ENCODE measurements around the gene PILRA. TPM values are rescaled to one million over a fixed set of nuclear protein-coding genes. Genes with fewer than 3 reads are reported as not detected.

Gene PILRA
- total and polyA plus RNA-seq, 10 of the 15 experiments (the other 5 are each of a cell fraction or from before 2014, with no cell fraction given) = 6.6 to 43.3 (median 11.5) TPM

- no peak; the same call in 2 of the 3 replicates for ATAC-seq
- Histone ChIP-seq H3K9ac (ENCODE audit: control insufficient read depth, insufficient read depth, low read length) (no peak overlapping the region), H3K79me2 (ENCODE audit: control insufficient read depth, insufficient read depth, low read length) (no peaks in the 10 kb centered on the region), H3K4me1 (ENCODE audit: control insufficient read depth, insufficient read depth, low read length) (peaks cover 19% of the 10 kb centered on the region), H2AFZ (ENCODE audit: control insufficient read depth, low read depth, low read length) (no peak overlapping the region), H3K27me3 (replicated peaks in 1 of 2; ENCODE audit: control insufficient read depth in 2 of 2, insufficient read depth in 2 of 2, low read length in 1 of 2) (no peaks in the 10 kb centered on the region), H3K4me3 (no peak overlapping the region), H3K4me2 (ENCODE audit: control insufficient read depth, insufficient read depth) (no peak overlapping the region), H3K27ac (ENCODE audit: control insufficient read depth, insufficient read depth) (peak overlapping the region; percentile 35; the same call in 1 of the 2 replicates), H3K9me3 (replicated peaks; ENCODE audit: control insufficient read depth, insufficient read depth, low read length) (no peaks in the 10 kb centered on the region), H4K20me1 (ENCODE audit: control insufficient read depth, insufficient read depth) (no peaks in the 10 kb centered on the region), H3K36me3 (ENCODE audit: control insufficient read depth in 2 of 2, insufficient read depth in 2 of 2, low read length in 1 of 2) (no peaks in the 10 kb centered on the region)
- no peak for TF ChIP-seq USF1 (IDR thresholded peaks at IDR 0.05; ENCODE audit: borderline replicate concordance, extremely low read length, insufficient read depth, low read depth, low read length)
- no peak for TF ChIP-seq CEBPZ (IDR thresholded peaks at IDR 0.05; ENCODE audit: low read depth, low read length)
- TF ChIP-seq MEF2B (IDR thresholded peaks at IDR 0.05; ENCODE audit: partially characterized antibody, poor library complexity, severe bottlenecking) = peak; percentile 92
- no peak for TF ChIP-seq IRF4 (IDR thresholded peaks at IDR 0.05; ENCODE audit: low read depth, low read length)
- no peak for TF ChIP-seq MTA2 (IDR thresholded peaks at IDR 0.05; ENCODE audit: low read depth)
- TF ChIP-seq STAT1 (conservative IDR thresholded peaks at IDR 0.05) = no peak
- WGBS (ENCODE audit: insufficient coverage, insufficient replicate concordance, low lambda C conversion rate, missing lambda C conversion rate) = 0% methylated on average over 1 of the region's 1 CpG
- ChIA-PET POLR2A (interaction anchor here (1.2 to 2.3 kb wide), 3 partner anchors 9 to 44 kb away, joined by 3 to 10 read pairs (median 7); partner anchors contain the start of gene ZCWPW1), RAD21 (ENCODE audit: unreplicated experiment) (interaction anchor here (0.6 to 2.9 kb wide), 6 partner anchors 9 to 45 kb away, joined by 3 to 10 read pairs (median 4); partner anchors contain the start of genes MEPCE and ZCWPW1), SMC1A (ENCODE audit: uncharacterized antibody, unreplicated experiment) (interaction anchor here (0.9 to 2.9 kb wide), 5 partner anchors 9 to 45 kb away, joined by 3 to 10 read pairs (median 4); partner anchors contain the start of genes MEPCE and ZCWPW1), CTCF (interaction anchor here (1.0 to 2.5 kb wide), 5 partner anchors 9 to 288 kb away, joined by 3 to 18 read pairs (median 4); no protein-coding TSS in a partner anchor)
- BruUV-seq (replicated peaks) = no TSS peak
- FAIRE-seq = no peak
- DNase-seq (ENCODE audit: low read depth, low spot score) = no peak
- in situ Hi-C loops (cut with MboI) = no loop called here
- intact Hi-C loops (cut with micrococcal nuclease; ENCODE audit: unreplicated experiment) = no loop called here
Observed at GRCh38 chr7:100419660-100420226, 46.5 kb downstream of the PILRA start.
